Thymus (tissue), 11 donors: ENCODE data around the gene MTMR2. TPM values are rescaled to one million over a fixed set of nuclear protein-coding genes. Genes with fewer than 3 reads are reported as not detected.
A peak's percentile ranks its signal among the peaks of the same experiment; 100 is the strongest.

Source experiments
- DNase-seq, 9 donors: peaks; one replicate each; pipeline ENCODE4 v3.0.0-alpha.2; 2013; ENCODE audit warnings: low spot score in 9 of 9, low read depth in 6 of 9, missing footprints in 1 of 9
- H3K27ac ChIP-seq, 2 donors: one replicate each; pipeline ENCODE4 v1.5.1; 2013; ENCODE audit warnings: control low read depth in 1 of 2, low read depth in 1 of 2, low read length in 1 of 2, mild to moderate bottlenecking in 1 of 2, moderate library complexity in 1 of 2
- H3K27me3 ChIP-seq, 2 donors: one replicate each; pipeline ENCODE4 v1.5.1; 2013; ENCODE audit warnings: low read length in 1 of 2; ENCODE audit not compliant: control insufficient read depth in 2 of 2, insufficient read depth in 1 of 2
- H3K36me3 ChIP-seq, 2 donors: one replicate each; pipeline ENCODE4 v1.5.1; 2013; ENCODE audit warnings: low read length in 1 of 2, mild to moderate bottlenecking in 1 of 2, moderate library complexity in 1 of 2; ENCODE audit not compliant: control insufficient read depth in 2 of 2, insufficient read depth in 2 of 2
- H3K4me1 ChIP-seq, 2 donors: one replicate each; pipeline ENCODE4 v1.5.1; 2013; ENCODE audit warnings: low read length in 2 of 2; ENCODE audit not compliant: control insufficient read depth in 2 of 2, insufficient read depth in 2 of 2
- H3K4me3 ChIP-seq, 2 donors: one replicate each; pipeline ENCODE4 v1.5.1; 2013; ENCODE audit warnings: low read length in 2 of 2, control low read depth in 1 of 2, mild to moderate bottlenecking in 1 of 2
- H3K9me3 ChIP-seq, 2 donors: one replicate each; pipeline ENCODE4 v1.5.1; 2013; ENCODE audit warnings: low read length in 1 of 2, mild to moderate bottlenecking in 1 of 2; ENCODE audit not compliant: control insufficient read depth in 2 of 2, insufficient read depth in 1 of 2
- WGBS: extraction: QIAGEN DNeasy Blood & Tissue Kit; methylation state at CpG from one replicate; pipeline ENCODE4 v1.1.7; 2013; 5-methylcytosine and 5-hydroxymethylcytosine counted together
- polyA plus RNA-seq: library from polyadenylated mRNA; stranded (reverse); fragments of 200-250 nt; gene quantifications from one replicate; pipeline ENCODE4 v1.2.3, GENCODE V29; 2013
- total RNA-seq: library from RNA; stranded (reverse); fragments of 120-200 nt; gene quantifications from one replicate; pipeline ENCODE4 v1.2.4, GENCODE V29; 2013
- donor health status: healthy.

Gene MTMR2
- total and polyA plus RNA-seq, 2 donors = 11.4 to 13.8 TPM

GRCh38 chr11:95853138-95853537 lies 70.8 kb downstream of the MTMR2 start:
- DNase-seq = no peak
- Histone ChIP-seq H3K27me3 (no peaks in the 10 kb centered on the region), H3K4me1 (no peaks in the 10 kb centered on the region), H3K27ac (no peak overlapping the region), H3K36me3 (peaks cover 0 to 23% of the 10 kb centered on the region in 2 donors), H3K9me3 (no peaks in the 10 kb centered on the region), H3K4me3 (no peak overlapping the region)

GRCh38 chr11:95850137-95850536 lies 73.8 kb downstream of the MTMR2 start:
- no peaks in the 10 kb centered on the region for H3K27me3 ChIP-seq
- no peaks in the 10 kb centered on the region for H3K4me1 ChIP-seq
- H3K4me3 ChIP-seq = no peak overlapping the region
- peaks cover 3 to 28% of the 10 kb centered on the region in 2 donors for H3K36me3 ChIP-seq
- no peaks in the 10 kb centered on the region for H3K9me3 ChIP-seq
- H3K27ac ChIP-seq = no peak overlapping the region
- no peak for DNase-seq

- 92% methylated on average over 6 of the region's 6 CpGs for WGBS
- DNase-seq = peak in 2 of 9 donors; percentile 17 to 33
- H3K9me3 ChIP-seq = no peaks in the 10 kb centered on the region
- no peaks in the 10 kb centered on the region for H3K27me3 ChIP-seq
- peaks cover 11 to 36% of the 10 kb centered on the region in 2 donors for H3K36me3 ChIP-seq
- H3K4me1 ChIP-seq = no peaks in the 10 kb centered on the region
- no peak overlapping the region for H3K27ac ChIP-seq
- no peak overlapping the region for H3K4me3 ChIP-seq
These were observed 74.7 kb downstream of the MTMR2 start for GRCh38 chr11:95849087-95849825.

- Histone ChIP-seq H3K4me3 (no peak overlapping the region), H3K27ac (no peak overlapping the region), H3K4me1 (no peaks in the 10 kb centered on the region), H3K9me3 (no peaks in the 10 kb centered on the region), H3K27me3 (no peaks in the 10 kb centered on the region), H3K36me3 (peaks cover 18 to 54% of the 10 kb centered on the region in 2 donors)
- 97% methylated on average over 1 of the region's 1 CpG for WGBS
- no peak for DNase-seq
These were observed 78.7 kb downstream of the MTMR2 start for GRCh38 chr11:95845167-95845566.

- no peaks in the 10 kb centered on the region for H3K9me3 ChIP-seq
- DNase-seq = peak; percentile 6 to 70 (median 34)
- H3K4me3 ChIP-seq = no peak overlapping the region
- H3K27me3 ChIP-seq = no peaks in the 10 kb centered on the region
- H3K36me3 ChIP-seq = peaks cover 8 to 74% of the 10 kb centered on the region in 2 donors
- no peak overlapping the region for H3K27ac ChIP-seq
- H3K4me1 ChIP-seq = no peaks in the 10 kb centered on the region
- 51% methylated on average over 3 of the region's 3 CpGs for WGBS
These were observed 88.0 kb downstream of the MTMR2 start for GRCh38 chr11:95835768-95836488.

- Histone ChIP-seq H3K27me3 (no peaks in the 10 kb centered on the region), H3K27ac (no peak overlapping the region), H3K4me1 (no peaks in the 10 kb centered on the region), H3K36me3 (peaks cover 8 to 75% of the 10 kb centered on the region in 2 donors), H3K4me3 (no peak overlapping the region), H3K9me3 (no peaks in the 10 kb centered on the region)
- 83% methylated on average over 3 of the region's 3 CpGs for WGBS
- DNase-seq = no peak
These were observed 88.6 kb downstream of the MTMR2 start for GRCh38 chr11:95835351-95835750.

- Histone ChIP-seq H3K27ac (no peak overlapping the region), H3K4me3 (no peak overlapping the region), H3K4me1 (no peaks in the 10 kb centered on the region), H3K9me3 (no peaks in the 10 kb centered on the region), H3K36me3 (peaks cover 12 to 71% of the 10 kb centered on the region in 2 donors), H3K27me3 (no peaks in the 10 kb centered on the region)
- WGBS = 43% methylated on average over 1 of the region's 1 CpG
- no peak for DNase-seq
These were observed 90.5 kb downstream of the MTMR2 start for GRCh38 chr11:95833378-95833777.

GRCh38 chr11:95832763-95833162 lies 91.1 kb downstream of the MTMR2 start:
- DNase-seq = no peak
- no peaks in the 10 kb centered on the region for H3K4me1 ChIP-seq
- H3K27me3 ChIP-seq = no peaks in the 10 kb centered on the region
- 99% methylated on average over 3 of the region's 3 CpGs for WGBS
- peaks cover 13 to 71% of the 10 kb centered on the region in 2 donors for H3K36me3 ChIP-seq
- no peak overlapping the region for H3K4me3 ChIP-seq
- H3K9me3 ChIP-seq = no peaks in the 10 kb centered on the region
- H3K27ac ChIP-seq = no peak overlapping the region

- H3K36me3 ChIP-seq = peaks cover 15 to 72% of the 10 kb centered on the region in 2 donors
- H3K4me1 ChIP-seq = no peaks in the 10 kb centered on the region
- no peak for DNase-seq
- no peaks in the 10 kb centered on the region for H3K27me3 ChIP-seq
- no peaks in the 10 kb centered on the region for H3K9me3 ChIP-seq
- no peak overlapping the region for H3K4me3 ChIP-seq
- no peak overlapping the region for H3K27ac ChIP-seq
- 96% methylated on average over 2 of the region's 2 CpGs for WGBS
These were observed 92.6 kb downstream of the MTMR2 start for GRCh38 chr11:95831198-95831883.
